WTC11 (cell line): ENCODE results near the gene VSX2. TPM values are rescaled to one million over a fixed set of nuclear protein-coding genes. Genes with fewer than 3 reads are reported as not detected.

ENCODE experiments used
- ATAC-seq: fragments of 200-7000 bp; cut with Tn5 transposase; 2 replicates; pipeline ENCODE4 v1.10.0; 2021; ENCODE audit warnings: mild to moderate bottlenecking, moderate library complexity
- CTCF ChIA-PET: fragments of 300-600 bp; sonication (Branson Sonifier 250); formaldehyde crosslinking; loops from one replicate; lab custom pipeline; 2021; ENCODE audit warnings: antibody characterized with exemption; lab: Charles Lee
- POLR2A ChIA-PET: fragments of 350-600 bp; sonication (Branson Sonifier 250); formaldehyde crosslinking; loops from one replicate; lab custom pipeline; 2021; ENCODE audit warnings: antibody characterized with exemption; lab: Charles Lee
- DNase-seq: peaks from one replicate; pipeline ENCODE4 v3.0.0; 2021; ENCODE audit warnings: low spot score
- H3K27ac Mint-ChIP-seq: 2 replicates; pipeline ENCODE4 v1.8.0; 2021; ENCODE audit warnings: mixed read lengths
- H3K27me3 Mint-ChIP-seq: 2 replicates; pipeline ENCODE4 v1.8.0; 2021; ENCODE audit warnings: low read depth, mild to moderate bottlenecking, moderate library complexity, mixed read lengths
- H3K36me3 Mint-ChIP-seq: 2 replicates; pipeline ENCODE4 v1.8.0; 2021; ENCODE audit warnings: mixed read lengths
- H3K4me1 Mint-ChIP-seq: 2 replicates; pipeline ENCODE4 v1.8.0; 2022; ENCODE audit warnings: mixed read lengths
- H3K4me3 Mint-ChIP-seq: 2 replicates; pipeline ENCODE4 v1.8.0; 2021; ENCODE audit warnings: mild to moderate bottlenecking, moderate library complexity, mixed read lengths
- H3K9me3 Mint-ChIP-seq: 2 replicates; pipeline ENCODE4 v1.8.0; 2021; ENCODE audit warnings: mixed read lengths
- AR ChIP-seq: fragments of 250-450 bp; sonication (Bioruptor Pico); IDR thresholded peaks from 2 replicates; pipeline ENCODE4 v1.9.0; 2021; ENCODE audit warnings: mild to moderate bottlenecking
- E2F5 ChIP-seq: sonication (generic); formaldehyde crosslinking; IDR thresholded peaks from 2 replicates; pipeline ENCODE4 v1.8.1; 2022; ENCODE audit warnings: mild to moderate bottlenecking, moderate library complexity, missing genetic modification reagents
- IRF2 ChIP-seq: sonication (generic); formaldehyde crosslinking; IDR thresholded peaks from 2 replicates; pipeline ENCODE4 v1.8.0; 2022; ENCODE audit warnings: low read depth, missing genetic modification reagents, borderline replicate concordance
- KAT7 ChIP-seq: sonication (generic); formaldehyde crosslinking; IDR thresholded peaks from 2 replicates; pipeline ENCODE4 v1.8.1; 2023; ENCODE audit warnings: missing genetic modification reagents, mild to moderate bottlenecking, borderline replicate concordance
- PRDM15 ChIP-seq: sonication (generic); formaldehyde crosslinking; IDR thresholded peaks from 2 replicates; pipeline ENCODE4 v1.8.0; 2022; ENCODE audit warnings: missing genetic modification reagents
- TEAD1 ChIP-seq: sonication (generic); formaldehyde crosslinking; IDR thresholded peaks from 2 replicates; pipeline ENCODE4 v1.8.0; 2022; ENCODE audit warnings: mild to moderate bottlenecking, missing genetic modification reagents
- ZNF281 ChIP-seq: sonication (generic); formaldehyde crosslinking; IDR thresholded peaks from 2 replicates; pipeline ENCODE4 v1.8.0; 2023; ENCODE audit warnings: mild to moderate bottlenecking, missing genetic modification reagents
- ZNF532 ChIP-seq: fragments of 250-450 bp; sonication (Bioruptor Pico); IDR thresholded peaks from 2 replicates; pipeline ENCODE4 v1.9.0; 2021; ENCODE audit warnings: mild to moderate bottlenecking, borderline replicate concordance
- total RNA-seq: library from RNA; stranded (reverse); gene quantifications from 3 replicates; pipeline ENCODE4 v1.2.3, GENCODE V29; 2021

Gene VSX2
- total RNA-seq, 1 experiment from 2014 or later, result not detected

GRCh38 chr14:74242021-74242779 is 3.0 kb downstream of the VSX2 start:
- Mint-ChIP-seq H3K36me3 (no peaks in the 10 kb centered on the region), H3K4me3 (peak overlapping the region; percentile 66), H3K4me1 (peaks cover 48% of the 10 kb centered on the region), H3K27ac (no peak overlapping the region), H3K9me3 (no peaks in the 10 kb centered on the region), H3K27me3 (peaks cover 90% of the 10 kb centered on the region)
- ATAC-seq, result no peak
- ChIA-PET CTCF (interaction anchor here (1.0 to 11.1 kb wide), 3 partner anchors 9 to 266 kb away, joined by 3 to 89 read pairs (median 12); no protein-coding TSS in a partner anchor), POLR2A (no interaction called here)
- DNase-seq, result peak; percentile 32
- TF ChIP-seq E2F5 (CRISPR knock-in tag) (no peak), TEAD1 (CRISPR knock-in tag) (no peak), KAT7 (CRISPR knock-in tag) (no peak), IRF2 (CRISPR knock-in tag) (no peak), ZNF281 (CRISPR knock-in tag) (no peak), ZNF532 (CRISPR knock-in tag) (no peak)

GRCh38 chr14:74242780-74243042 is 3.5 kb downstream of the VSX2 start:
- Mint-ChIP-seq H3K4me1 (peaks cover 50% of the 10 kb centered on the region), H3K9me3 (no peaks in the 10 kb centered on the region), H3K36me3 (no peaks in the 10 kb centered on the region), H3K27ac (no peak overlapping the region), H3K27me3 (peaks cover 85% of the 10 kb centered on the region), H3K4me3 (peak overlapping the region; percentile 66)
- POLR2A ChIA-PET, result no interaction called here
- no peak for ATAC-seq
- no peak for DNase-seq
- CTCF ChIA-PET, result interaction anchor here (1.0 to 11.1 kb wide), 3 partner anchors 9 to 266 kb away, joined by 3 to 89 read pairs (median 12); no protein-coding TSS in a partner anchor
- no peak for TF ChIP-seq AR
- peak; percentile 20; the same call in 1 of the 2 replicates for TF ChIP-seq PRDM15 (CRISPR knock-in tag)
